Activated naive CD4-positive, alpha-beta T cell (primary cell): ENCODE data around the gene SOAT1.

Experiments used
- DNase-seq, 4 experiments: peaks; one replicate each; lab custom pipeline; 2025; lab: John Stamatoyannopoulos, UW

SOAT1 gene

GRCh38 chr1:179305450-179305849 lies 11.9 kb downstream of the SOAT1 start:
- no peak for DNase-seq

GRCh38 chr1:179310291-179310690 lies 16.7 kb downstream of the SOAT1 start:
- DNase-seq, result no peak

DNA sequence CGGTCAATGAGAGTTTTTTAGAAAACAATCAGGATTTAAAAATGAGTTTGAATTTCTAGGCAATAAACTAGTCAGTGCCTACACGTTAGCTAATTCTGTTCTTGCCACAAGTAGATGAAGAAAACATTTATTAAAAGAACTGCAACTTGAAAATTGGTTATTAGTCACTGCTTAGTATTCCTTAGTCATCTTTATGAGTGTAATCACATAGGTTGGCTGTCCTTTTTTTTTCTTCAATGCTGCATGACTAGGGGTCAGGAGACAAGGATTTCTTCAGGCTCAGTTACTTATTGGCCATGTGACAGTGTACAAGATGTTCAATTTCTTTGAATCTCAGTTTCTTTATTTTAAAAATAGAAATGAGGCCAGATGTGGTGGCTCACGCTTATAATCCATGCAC lies 17.1 kb downstream of the SOAT1 start:
- DNase-seq, result no peak

GRCh38 chr1:179311149-179311700 lies 17.6 kb downstream of the SOAT1 start:
- no peak for DNase-seq

DNA sequence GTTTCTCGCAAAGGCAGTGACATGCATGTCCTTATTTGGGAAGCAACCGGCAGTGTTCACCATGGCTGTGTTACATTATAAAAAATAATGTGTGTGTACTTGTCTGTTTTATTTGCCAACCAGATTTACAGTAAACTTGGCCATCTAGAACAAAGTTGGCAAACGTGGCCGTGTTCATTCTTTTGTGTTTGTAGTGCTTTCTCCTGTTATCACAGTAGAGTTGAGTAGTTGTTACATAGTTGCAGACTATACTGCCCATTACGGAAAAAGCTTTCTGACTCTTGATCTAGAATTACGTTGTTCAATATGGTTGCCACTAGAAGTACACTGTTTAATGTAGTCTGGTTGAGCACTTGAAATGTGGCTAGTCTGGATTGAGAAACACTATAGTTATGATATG lies 19.4 kb downstream of the SOAT1 start:
- DNase-seq, result no peak

DNA sequence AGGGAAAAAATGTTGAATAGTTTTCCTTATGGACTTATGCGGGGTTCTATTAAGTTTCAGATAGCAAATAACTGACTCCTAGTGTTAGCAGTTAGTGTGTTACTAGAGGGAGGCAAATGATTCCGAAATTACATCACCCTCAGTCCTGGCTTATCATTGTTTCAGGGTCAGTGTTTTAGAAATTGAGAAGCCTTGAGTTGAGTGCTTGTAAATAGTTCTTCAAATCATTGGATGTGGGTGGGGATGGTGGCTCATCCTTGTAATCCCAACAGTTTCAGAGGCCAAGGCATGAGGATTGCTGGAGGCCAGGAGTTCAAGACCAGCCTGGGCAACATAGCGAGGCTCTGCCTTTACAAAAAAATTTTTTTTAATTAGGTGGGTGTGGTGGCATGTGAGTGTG lies 21.3 kb downstream of the SOAT1 start:
- DNase-seq, result no peak

GRCh38 chr1:179318491-179318890 lies 24.9 kb downstream of the SOAT1 start:
- DNase-seq, result no peak

DNA sequence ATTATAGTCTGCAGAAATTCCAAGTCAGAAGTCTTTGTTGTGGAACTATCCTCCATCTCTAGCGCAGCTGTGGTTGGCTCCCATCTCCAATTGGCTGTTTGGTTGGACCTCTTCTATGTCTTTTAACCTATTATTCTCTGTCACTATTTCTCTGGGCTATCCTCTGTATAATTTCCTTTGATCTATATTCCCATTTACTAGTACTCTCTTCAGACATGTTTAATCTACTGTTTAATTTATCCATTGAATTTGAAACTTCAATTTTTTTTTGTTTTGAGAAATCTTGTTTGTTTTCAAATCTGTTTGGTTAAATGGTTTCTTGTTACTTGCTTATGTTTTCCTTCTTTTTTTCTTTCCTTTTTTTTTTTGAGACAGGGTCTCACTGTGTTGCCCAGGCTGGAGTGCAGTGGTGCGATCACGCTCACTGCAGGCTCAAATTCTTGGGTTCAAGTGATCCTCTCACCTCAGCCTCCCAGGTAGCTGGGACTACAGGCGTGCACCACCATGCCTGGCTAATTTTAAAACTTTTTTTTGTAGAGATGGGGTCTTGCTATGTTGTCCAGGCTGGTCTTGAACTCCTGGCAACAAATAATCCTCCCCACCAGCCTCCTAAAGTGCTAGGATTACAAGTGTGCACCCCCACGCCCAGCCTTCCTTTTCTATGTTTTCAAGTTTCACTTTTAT lies 28.1 kb downstream of the SOAT1 start:
- DNase-seq, result no peak

- DNase-seq, result no peak
Observed at GRCh38 chr1:179322557-179322956, 29.0 kb downstream of the SOAT1 start.

DNA sequence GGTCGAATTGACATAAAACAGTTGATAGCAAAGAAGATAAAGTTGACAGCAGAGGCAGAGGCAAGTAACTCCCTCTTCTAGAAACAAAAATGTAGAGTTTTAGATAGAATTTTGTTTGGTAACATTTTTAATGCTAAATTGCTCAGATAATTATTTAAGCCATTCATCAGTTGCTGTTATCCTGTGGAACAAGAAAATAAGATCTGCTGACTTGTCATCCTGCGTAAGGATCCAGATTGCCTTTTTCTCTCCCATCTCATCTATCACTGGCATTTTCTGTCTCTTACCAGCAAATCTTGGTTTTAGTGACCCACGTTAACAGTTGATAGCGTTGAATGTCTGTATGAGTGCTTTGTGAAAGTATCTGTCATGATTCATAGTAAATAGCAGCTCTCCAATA lies 29.8 kb downstream of the SOAT1 start:
- no peak for DNase-seq

- no peak for DNase-seq
Observed at GRCh38 chr1:179325836-179326235, 32.2 kb downstream of the SOAT1 start.

DNA sequence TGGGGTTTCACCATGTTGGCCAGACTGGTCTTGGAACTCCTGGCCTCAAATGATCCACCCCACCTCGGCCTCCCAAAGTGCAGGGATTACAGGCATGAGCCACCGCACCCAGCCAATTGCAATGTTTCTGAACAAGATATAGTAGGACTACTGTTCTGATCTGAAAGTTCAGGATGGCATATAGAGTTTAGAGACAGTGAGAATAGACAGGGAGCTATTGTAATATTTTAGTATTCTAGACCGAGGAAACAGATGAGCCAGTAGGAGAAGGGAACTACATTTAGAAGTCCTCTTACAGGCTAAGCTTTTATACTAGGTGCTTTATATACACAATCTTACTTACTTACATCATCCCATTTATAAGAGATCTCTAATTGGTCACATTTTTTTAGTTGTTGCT lies 33.1 kb downstream of the SOAT1 start:
- DNase-seq, result no peak

GRCh38 chr1:179327196-179327595 lies 33.6 kb downstream of the SOAT1 start:
- no peak for DNase-seq

GRCh38 chr1:179327679-179328078 lies 34.1 kb downstream of the SOAT1 start:
- no peak for DNase-seq

DNA sequence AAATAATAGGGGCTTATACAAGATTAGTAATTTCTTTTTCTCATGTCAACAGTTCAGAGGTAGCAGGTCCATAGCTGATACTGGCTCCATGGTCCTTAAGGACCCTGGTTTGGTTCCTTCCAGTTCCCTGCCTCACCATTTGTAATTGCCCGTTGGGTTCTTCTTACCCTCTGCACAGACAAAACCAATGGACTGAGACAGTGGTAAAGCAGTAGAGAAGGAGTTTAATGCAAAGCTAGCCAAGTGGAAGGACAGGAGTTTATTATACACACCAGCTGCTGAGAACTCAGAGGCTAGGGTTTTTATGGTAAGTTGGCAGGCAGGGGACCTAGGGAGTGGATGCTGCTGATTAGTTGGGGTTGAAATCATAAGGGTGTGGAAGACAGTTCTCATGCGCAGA lies 36.3 kb downstream of the SOAT1 start:
- no peak for DNase-seq

DNA sequence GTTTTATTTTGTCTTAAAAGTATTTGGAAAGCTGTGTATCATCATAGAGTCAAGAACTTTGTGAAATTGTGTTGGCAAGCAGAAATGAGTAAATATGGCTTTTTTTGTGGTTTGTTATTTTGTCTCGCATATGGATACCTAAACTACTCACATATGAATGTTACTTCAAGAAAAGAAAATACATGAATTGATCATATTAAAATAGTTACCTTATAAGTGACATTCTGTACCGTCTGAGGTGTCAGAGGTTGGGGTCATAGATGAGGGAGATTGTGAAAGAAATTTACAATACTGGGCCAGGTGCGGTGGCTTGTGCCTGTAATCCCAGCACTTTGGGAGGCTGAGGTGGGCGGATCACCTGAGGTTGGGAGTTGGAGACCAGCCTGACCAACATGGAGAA lies 40.8 kb downstream of the SOAT1 start:
- no peak for DNase-seq

DNA sequence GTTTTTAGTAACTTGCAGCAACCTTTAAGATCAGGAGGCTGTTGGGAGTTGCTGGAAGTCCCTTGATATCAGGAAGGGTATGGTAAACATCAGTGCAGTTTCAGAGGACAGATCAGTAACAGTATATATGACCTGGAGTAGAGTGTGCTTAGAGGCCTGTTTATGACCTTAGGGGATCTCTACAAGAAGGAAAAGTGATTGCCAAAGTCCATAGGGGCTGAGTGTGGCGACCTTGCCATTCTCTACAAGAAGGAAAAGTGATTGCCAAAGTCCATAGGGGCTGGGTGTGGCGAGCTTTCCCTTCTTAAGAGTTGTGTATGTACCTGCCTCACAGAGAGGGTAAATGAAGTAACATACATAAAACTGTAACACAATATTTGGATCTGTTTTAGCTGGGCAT lies 43.7 kb downstream of the SOAT1 start:
- DNase-seq, result no peak

GRCh38 chr1:179337942-179338560 lies 44.5 kb downstream of the SOAT1 start:
- DNase-seq, result no peak

DNA sequence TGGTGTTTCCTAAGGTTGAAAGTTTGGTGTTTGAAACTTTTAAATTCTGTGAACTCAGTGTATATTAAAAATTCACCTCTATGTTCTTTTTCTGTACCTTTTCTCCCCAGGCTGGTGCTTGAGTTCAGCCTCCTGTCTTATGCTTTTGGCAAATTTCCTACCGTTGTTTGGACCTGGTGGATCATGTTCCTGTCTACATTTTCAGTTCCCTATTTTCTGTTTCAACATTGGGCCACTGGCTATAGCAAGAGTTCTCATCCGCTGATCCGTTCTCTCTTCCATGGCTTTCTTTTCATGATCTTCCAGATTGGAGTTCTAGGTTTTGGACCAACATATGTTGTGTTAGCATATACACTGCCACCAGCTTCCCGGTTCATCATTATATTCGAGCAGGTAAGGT lies 47.3 kb downstream of the SOAT1 start:
- no peak for DNase-seq

DNA sequence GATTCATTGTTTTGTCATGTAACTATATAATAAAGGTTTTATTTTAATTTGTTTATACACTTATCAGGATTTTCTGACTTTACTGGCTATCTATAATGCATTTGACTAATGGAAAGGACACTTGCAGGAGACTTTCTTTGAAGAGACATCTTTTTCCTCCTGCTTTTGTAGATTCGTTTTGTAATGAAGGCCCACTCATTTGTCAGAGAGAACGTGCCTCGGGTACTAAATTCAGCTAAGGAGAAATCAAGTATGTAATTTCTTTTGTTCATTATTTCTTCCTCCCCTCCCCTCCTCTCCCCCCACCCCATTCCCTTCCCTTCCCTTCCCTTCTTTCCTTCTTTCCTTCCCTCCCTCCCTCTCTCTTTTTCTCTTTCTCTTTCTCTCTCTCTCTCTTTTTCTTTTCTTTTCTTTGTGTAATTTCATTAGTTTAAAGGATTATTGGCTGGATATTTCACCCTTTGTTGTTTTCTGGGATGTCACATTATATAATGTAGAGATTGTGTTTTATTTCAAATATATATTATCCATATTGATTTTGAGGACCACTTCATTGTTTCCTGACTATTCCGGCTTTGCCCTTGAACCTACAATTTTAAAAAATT lies 48.4 kb downstream of the SOAT1 start:
- DNase-seq, result no peak

- no peak for DNase-seq
Observed at GRCh38 chr1:179342740-179343404, 49.3 kb downstream of the SOAT1 start.

GRCh38 chr1:179351281-179351680 lies 57.7 kb downstream of the SOAT1 start:
- DNase-seq, result no peak

DNA sequence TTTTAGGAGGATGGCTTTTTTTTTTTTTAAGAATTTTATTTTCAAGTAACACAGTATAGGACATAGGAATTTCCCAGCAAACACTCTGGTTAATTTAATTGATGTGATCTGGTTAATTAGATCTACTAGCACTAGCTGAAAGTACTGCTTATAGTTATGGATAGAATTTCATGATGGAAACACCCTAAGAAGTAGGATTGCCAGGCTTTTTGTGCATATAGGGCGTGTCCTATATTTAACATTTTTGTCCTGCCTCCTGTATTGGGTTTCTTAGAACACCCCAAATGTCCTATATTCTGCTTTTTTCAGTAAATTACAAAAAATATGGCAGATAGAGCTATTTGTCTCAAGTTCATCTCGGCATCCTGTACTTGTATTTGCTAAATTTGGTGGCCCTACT lies 58.6 kb downstream of the SOAT1 start:
- DNase-seq, result no peak
